ENCODE results near the gene LMO2.

The LMO2 gene

GRCh38 chr11:33885338-33886005 is 6.4 kb downstream of the LMO2 start:
- no peak for DNase-seq

- no peak for DNase-seq
Observed at GRCh38 chr11:33884601-33885000, 7.3 kb downstream of the LMO2 start.

GRCh38 chr11:33884035-33884434 is 7.8 kb downstream of the LMO2 start:
- no peak for DNase-seq

- DNase-seq = no peak
Observed at GRCh38 chr11:33881651-33882503, 10.0 kb downstream of the LMO2 start.

GRCh38 chr11:33880979-33881378 is 10.9 kb downstream of the LMO2 start:
- DNase-seq = no peak

GRCh38 chr11:33879375-33879774 is 12.5 kb downstream of the LMO2 start:
- no peak for DNase-seq

GRCh38 chr11:33877038-33877437 is 14.8 kb downstream of the LMO2 start:
- no peak for DNase-seq

- no peak for DNase-seq
Observed at GRCh38 chr11:33875621-33876294, 16.1 kb downstream of the LMO2 start.

GRCh38 chr11:33874910-33875490 is 16.9 kb downstream of the LMO2 start:
- no peak for DNase-seq

GRCh38 chr11:33874433-33874832 is 17.4 kb downstream of the LMO2 start:
- DNase-seq = no peak

GRCh38 chr11:33869481-33870422 is 22.1 kb downstream of the LMO2 start:
- no peak for DNase-seq

- no peak for DNase-seq
Observed at GRCh38 chr11:33868647-33869461, 23.0 kb downstream of the LMO2 start.

GRCh38 chr11:33867996-33868646 is 23.8 kb downstream of the LMO2 start:
- no peak for DNase-seq

- no peak for DNase-seq
Observed at GRCh38 chr11:33867561-33867960, 24.3 kb downstream of the LMO2 start.

- no peak for DNase-seq
Observed at GRCh38 chr11:33866936-33867335, 24.9 kb downstream of the LMO2 start.

- DNase-seq = no peak
Observed at GRCh38 chr11:33864479-33864878, 27.4 kb downstream of the LMO2 start.

- no peak for DNase-seq
Observed at GRCh38 chr11:33863418-33864172, 28.3 kb downstream of the LMO2 start.

- no peak for DNase-seq
Observed at GRCh38 chr11:33861941-33862589, 29.8 kb downstream of the LMO2 start.

- no peak for DNase-seq
Observed at GRCh38 chr11:33861386-33861785, 30.5 kb downstream of the LMO2 start.

All from NCI-H226 (cell line).